Upper lobe of left lung (tissue), 4 donors: ENCODE measurements around the gene AASDH.

Source experiments
- EP300 ChIP-seq, 4 donors: sonication (generic); formaldehyde crosslinking; IDR thresholded peaks; one replicate each; pipeline ENCODE4 v1.5.1; 2017; ENCODE audit warnings: antibody characterized with exemption in 4 of 4, control low read depth in 2 of 4
- POLR2A ChIP-seq, 4 donors: fragments of 450-650 bp; IDR thresholded peaks; one replicate each; pipeline ENCODE4 v1.5.1; 2016 to 2017; ENCODE audit warnings: antibody characterized with exemption in 4 of 4, mild to moderate bottlenecking in 2 of 4
- TF ChIP-seq, protein P1 (sequence below), 6 experiments: fragments of 450-650 bp in 4 of 6; fragments of 200-600 bp in 2 of 6; sonication (generic) in 2 of 6; IDR thresholded peaks; one replicate each; pipeline ENCODE4 v1.5.1; 2016 to 2019; ENCODE audit warnings: antibody characterized with exemption in 6 of 6

DNA sequence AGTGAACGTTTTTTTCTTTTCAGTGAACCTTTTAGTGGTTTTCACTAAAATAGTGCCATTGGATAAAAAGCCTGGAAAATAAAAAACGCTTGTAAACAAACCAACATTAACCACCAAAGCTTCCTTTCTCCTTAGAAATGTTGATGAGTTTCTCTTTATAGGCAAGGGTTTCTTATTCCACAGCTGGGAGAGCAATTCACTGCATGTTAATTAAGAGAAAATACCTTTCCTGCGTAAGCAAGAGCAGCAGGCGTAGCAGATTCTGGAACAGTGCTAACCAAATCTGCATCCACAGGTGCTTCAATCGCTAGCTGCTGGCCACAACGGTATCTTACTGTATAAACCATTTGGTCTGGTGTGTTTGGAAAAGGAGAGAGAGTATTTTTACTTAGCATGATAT is 13.3 kb upstream of the AASDH start:
- TF ChIP-seq EP300 (IDR thresholded peaks at IDR 0.05) (no peak), POLR2A (IDR thresholded peaks at IDR 0.05) (no peak)
- TF ChIP-seq, protein P1, sequence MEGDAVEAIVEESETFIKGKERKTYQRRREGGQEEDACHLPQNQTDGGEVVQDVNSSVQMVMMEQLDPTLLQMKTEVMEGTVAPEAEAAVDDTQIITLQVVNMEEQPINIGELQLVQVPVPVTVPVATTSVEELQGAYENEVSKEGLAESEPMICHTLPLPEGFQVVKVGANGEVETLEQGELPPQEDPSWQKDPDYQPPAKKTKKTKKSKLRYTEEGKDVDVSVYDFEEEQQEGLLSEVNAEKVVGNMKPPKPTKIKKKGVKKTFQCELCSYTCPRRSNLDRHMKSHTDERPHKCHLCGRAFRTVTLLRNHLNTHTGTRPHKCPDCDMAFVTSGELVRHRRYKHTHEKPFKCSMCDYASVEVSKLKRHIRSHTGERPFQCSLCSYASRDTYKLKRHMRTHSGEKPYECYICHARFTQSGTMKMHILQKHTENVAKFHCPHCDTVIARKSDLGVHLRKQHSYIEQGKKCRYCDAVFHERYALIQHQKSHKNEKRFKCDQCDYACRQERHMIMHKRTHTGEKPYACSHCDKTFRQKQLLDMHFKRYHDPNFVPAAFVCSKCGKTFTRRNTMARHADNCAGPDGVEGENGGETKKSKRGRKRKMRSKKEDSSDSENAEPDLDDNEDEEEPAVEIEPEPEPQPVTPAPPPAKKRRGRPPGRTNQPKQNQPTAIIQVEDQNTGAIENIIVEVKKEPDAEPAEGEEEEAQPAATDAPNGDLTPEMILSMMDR (IDR thresholded peaks at IDR 0.05): no peak
